HG03442 (cell line): ENCODE results near the gene LETM1.

Source experiments
- ATAC-seq: cut with Tn5 transposase; IDR thresholded peaks from one replicate; pipeline ENCODE4 v1.9.1; 2021; ENCODE audit warnings: mild to moderate bottlenecking, moderate library complexity; ENCODE audit not compliant: unreplicated experiment

LETM1 gene

GRCh38 chr4:1797298-1797860 is 58.6 kb downstream of the LETM1 start:
- no peak for ATAC-seq

GRCh38 chr4:1796486-1797204 is 59.3 kb downstream of the LETM1 start:
- ATAC-seq, result no peak

GRCh38 chr4:1795299-1796195 is 60.4 kb downstream of the LETM1 start:
- no peak for ATAC-seq

- ATAC-seq, result no peak
Measured at GRCh38 chr4:1794809-1795298, 61.1 kb downstream of the LETM1 start.

- ATAC-seq, result no peak
Measured at GRCh38 chr4:1793940-1794808, 61.8 kb downstream of the LETM1 start.

GRCh38 chr4:1793496-1793840 is 62.5 kb downstream of the LETM1 start:
- peak; percentile 10 for ATAC-seq

GRCh38 chr4:1792832-1793495 is 63.0 kb downstream of the LETM1 start, which contains the start of gene FGFR3:
Gene FGFR3, plus strand, starts transcription at chr4:1793293. Its CDS starts 642 bp downstream, at chr4:1793935.
- peak; percentile 46 for ATAC-seq

- ATAC-seq, result no peak
Measured at GRCh38 chr4:1792158-1792831, 63.7 kb downstream of the LETM1 start.

GRCh38 chr4:1790005-1790404 is 66.0 kb downstream of the LETM1 start:
- ATAC-seq, result no peak

GRCh38 chr4:1789552-1789951 is 66.4 kb downstream of the LETM1 start:
- ATAC-seq, result no peak

GRCh38 chr4:1788254-1788973 is 67.5 kb downstream of the LETM1 start:
- ATAC-seq, result no peak

- no peak for ATAC-seq
Measured at GRCh38 chr4:1787411-1788077, 68.4 kb downstream of the LETM1 start.

GRCh38 chr4:1786544-1787362 is 69.2 kb downstream of the LETM1 start:
- no peak for ATAC-seq

GRCh38 chr4:1785592-1785991 is 70.4 kb downstream of the LETM1 start:
- ATAC-seq, result no peak

- no peak for ATAC-seq
Measured at GRCh38 chr4:1784789-1785591, 71.0 kb downstream of the LETM1 start.

- no peak for ATAC-seq
Measured at GRCh38 chr4:1784395-1784788, 71.6 kb downstream of the LETM1 start.

- no peak for ATAC-seq
Measured at GRCh38 chr4:1783970-1784369, 72.0 kb downstream of the LETM1 start.
